ENCODE results near the gene PKN1. TPM values are rescaled to one million over a fixed set of nuclear protein-coding genes. Genes with fewer than 3 reads are reported as not detected.
"Not testable (repeated sequence)": the region's sequence is repeated elsewhere in the genome, so short reads cannot be mapped to it uniquely, and the experiment has no call there.

PKN1 gene
- total RNA-seq, 2 donors from 2014 or later = 140 to 160 TPM

- not testable (repeated sequence) for H3K9me3 Mint-ChIP-seq; H3K4me3 Mint-ChIP-seq; H3K4me1 Mint-ChIP-seq (ENCODE audit: low read depth in 2 of 2); H3K36me3 Mint-ChIP-seq; H3K27me3 Mint-ChIP-seq; ATAC-seq; H3K27ac Mint-ChIP-seq
- peak; percentile 25 for DNase-seq (ENCODE audit: low spot score)
These were observed 71.5 kb downstream of the PKN1 start for GRCh38 chr19:14504575-14504974.

- DNase-seq (ENCODE audit: low spot score) = peak; percentile 75
- H3K4me1 Mint-ChIP-seq (ENCODE audit: low read depth in 2 of 2) = peaks cover 6 to 9% of the 10 kb centered on the region in 2 donors
- no peak overlapping the region for H3K4me3 Mint-ChIP-seq
These were observed 72.6 kb downstream of the PKN1 start for GRCh38 chr19:14505488-14506239.

GRCh38 chr19:14507704-14508542 lies 74.8 kb downstream of the PKN1 start:
- H3K4me1 Mint-ChIP-seq (ENCODE audit: low read depth in 2 of 2) = peaks cover 6 to 9% of the 10 kb centered on the region in 2 donors
- H3K4me3 Mint-ChIP-seq = no peak overlapping the region
- no peak overlapping the region for H3K27ac Mint-ChIP-seq
- H3K36me3 Mint-ChIP-seq = no peaks in the 10 kb centered on the region
- DNase-seq (ENCODE audit: low spot score) (no peak), ATAC-seq (no peak)
- no peaks in the 10 kb centered on the region for H3K9me3 Mint-ChIP-seq
- peaks cover 0 to 2% of the 10 kb centered on the region in 2 donors for H3K27me3 Mint-ChIP-seq

More at GRCh38 chr19:14505488-14506239, 72.6 kb downstream of the PKN1 start:
- no peaks in the 10 kb centered on the region for H3K36me3 Mint-ChIP-seq
- ATAC-seq = peak; percentile 81 to 85
- H3K9me3 Mint-ChIP-seq = no peaks in the 10 kb centered on the region
- no peak overlapping the region for H3K27ac Mint-ChIP-seq
- H3K27me3 Mint-ChIP-seq = peaks cover 0 to 2% of the 10 kb centered on the region in 2 donors

GRCh38 chr19:14510311-14511228 lies 77.5 kb downstream of the PKN1 start:
- no peaks in the 10 kb centered on the region for H3K9me3 Mint-ChIP-seq
- no peak overlapping the region for H3K27ac Mint-ChIP-seq

GRCh38 chr19:14511229-14511593 lies 78.1 kb downstream of the PKN1 start:
- Mint-ChIP-seq H3K27me3 (no peaks in the 10 kb centered on the region), H3K27ac (no peak overlapping the region), H3K4me3 (no peak overlapping the region), H3K4me1 (ENCODE audit: low read depth in 2 of 2) (peaks cover 19% of the 10 kb centered on the region in 2 donors), H3K36me3 (peaks cover 12% of the 10 kb centered on the region), H3K9me3 (no peaks in the 10 kb centered on the region)
- DNase-seq (ENCODE audit: low spot score) (peak; percentile 32), ATAC-seq (no peak)

More at GRCh38 chr19:14510311-14511228, 77.5 kb downstream of the PKN1 start:
- ATAC-seq (no peak), DNase-seq (ENCODE audit: low spot score) (peak; percentile 40)
- Mint-ChIP-seq H3K36me3 (peaks cover 11% of the 10 kb centered on the region), H3K27me3 (peaks cover 0 to 2% of the 10 kb centered on the region in 2 donors), H3K4me3 (no peak overlapping the region), H3K4me1 (ENCODE audit: low read depth in 2 of 2) (peaks cover 14 to 16% of the 10 kb centered on the region in 2 donors)

- DNase-seq (ENCODE audit: low spot score) = peak; percentile 44
- Mint-ChIP-seq H3K4me1 (ENCODE audit: low read depth in 2 of 2) (peaks cover 30% of the 10 kb centered on the region in 2 donors), H3K27ac (no peak overlapping the region), H3K27me3 (no peaks in the 10 kb centered on the region), H3K9me3 (no peaks in the 10 kb centered on the region), H3K4me3 (no peak overlapping the region), H3K36me3 (peaks cover 22% of the 10 kb centered on the region)
- no peak for ATAC-seq
These were observed 79.4 kb downstream of the PKN1 start for GRCh38 chr19:14512406-14512961.

DNA sequence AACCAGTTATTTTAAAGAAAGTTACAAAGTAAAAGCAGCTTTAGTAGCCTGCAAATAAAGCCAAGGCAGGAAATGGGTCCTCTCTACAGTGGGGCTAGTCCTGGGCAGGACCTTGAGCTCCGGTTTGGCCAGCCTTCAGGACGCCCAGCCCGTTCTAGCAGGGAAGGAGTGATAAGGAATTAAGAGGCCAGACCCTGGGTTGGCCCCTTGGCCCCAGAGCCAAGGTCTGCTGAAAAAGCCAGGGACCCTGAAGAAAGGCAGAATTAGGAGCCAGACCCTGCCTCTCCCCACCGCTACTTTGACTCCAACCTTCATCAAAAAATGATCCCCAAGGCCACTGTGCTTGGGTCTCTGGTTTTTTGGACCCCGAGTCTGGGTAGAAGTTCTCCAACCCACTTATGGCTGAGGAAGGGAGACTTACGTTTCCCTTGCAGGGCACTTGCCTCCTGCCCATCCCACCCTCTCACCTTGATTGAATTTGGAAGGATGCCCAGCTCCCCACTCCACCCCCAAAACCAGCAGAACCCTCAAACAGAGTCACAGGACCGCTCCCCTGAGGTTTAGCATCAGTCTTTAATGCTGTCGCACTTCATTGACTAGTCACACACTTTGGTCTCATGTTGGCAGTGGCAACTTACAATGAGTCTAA lies 81.2 kb downstream of the PKN1 start:
- Mint-ChIP-seq H3K36me3 (peaks cover 22% of the 10 kb centered on the region), H3K4me3 (peak overlapping the region; percentile 99), H3K27ac (peak overlapping the region; percentile 74 to 89), H3K27me3 (no peaks in the 10 kb centered on the region), H3K4me1 (ENCODE audit: low read depth in 2 of 2) (peaks cover 31 to 36% of the 10 kb centered on the region in 2 donors), H3K9me3 (no peaks in the 10 kb centered on the region)
- DNase-seq (ENCODE audit: low spot score) (peak; percentile 58), ATAC-seq (no peak)

DNA sequence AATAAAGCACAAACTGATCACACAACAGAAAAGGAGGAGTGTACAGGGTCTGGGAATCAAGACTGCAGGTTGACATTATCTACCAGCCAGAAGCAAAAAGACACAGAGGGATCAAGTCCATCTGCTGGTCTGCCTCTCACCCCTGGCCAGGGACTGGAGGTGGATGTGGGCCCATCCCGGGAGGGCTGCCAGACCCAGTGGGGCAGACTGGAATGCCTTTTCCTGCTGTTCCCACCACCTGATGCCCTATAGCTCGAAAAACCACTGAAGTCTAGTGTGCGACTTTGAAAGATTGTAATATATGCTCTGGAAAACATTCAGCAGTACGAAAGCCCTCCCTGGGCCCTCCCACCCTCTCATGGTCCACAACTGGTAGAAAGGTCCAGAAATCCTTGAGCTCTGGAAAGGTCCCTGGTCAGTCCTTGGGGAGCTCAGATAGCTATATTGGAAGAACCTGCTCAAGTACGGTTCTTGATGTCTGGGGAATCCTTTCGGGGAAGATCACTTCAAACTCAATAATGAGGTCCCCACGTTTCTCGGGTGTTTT lies 82.5 kb downstream of the PKN1 start:
- ATAC-seq (no peak), DNase-seq (ENCODE audit: low spot score) (no peak)
- no peaks in the 10 kb centered on the region for H3K9me3 Mint-ChIP-seq
- H3K27me3 Mint-ChIP-seq = no peaks in the 10 kb centered on the region
- H3K27ac Mint-ChIP-seq = peak overlapping the region; percentile 74 to 89
- peak overlapping the region; percentile 99 for H3K4me3 Mint-ChIP-seq
- H3K36me3 Mint-ChIP-seq = peaks cover 22% of the 10 kb centered on the region
- peaks cover 37 to 46% of the 10 kb centered on the region in 2 donors for H3K4me1 Mint-ChIP-seq (ENCODE audit: low read depth in 2 of 2)

- peaks cover 37 to 46% of the 10 kb centered on the region in 2 donors for H3K4me1 Mint-ChIP-seq (ENCODE audit: low read depth in 2 of 2)
- ATAC-seq = no peak
- H3K27ac Mint-ChIP-seq = peak overlapping the region; percentile 74 to 89
- peak overlapping the region; percentile 99 for H3K4me3 Mint-ChIP-seq
- peaks cover 22% of the 10 kb centered on the region for H3K36me3 Mint-ChIP-seq
- H3K9me3 Mint-ChIP-seq = no peaks in the 10 kb centered on the region
- H3K27me3 Mint-ChIP-seq = no peaks in the 10 kb centered on the region
- DNase-seq (ENCODE audit: low spot score) = no peak
These were observed 83.0 kb downstream of the PKN1 start for GRCh38 chr19:14516048-14516534.

DNA sequence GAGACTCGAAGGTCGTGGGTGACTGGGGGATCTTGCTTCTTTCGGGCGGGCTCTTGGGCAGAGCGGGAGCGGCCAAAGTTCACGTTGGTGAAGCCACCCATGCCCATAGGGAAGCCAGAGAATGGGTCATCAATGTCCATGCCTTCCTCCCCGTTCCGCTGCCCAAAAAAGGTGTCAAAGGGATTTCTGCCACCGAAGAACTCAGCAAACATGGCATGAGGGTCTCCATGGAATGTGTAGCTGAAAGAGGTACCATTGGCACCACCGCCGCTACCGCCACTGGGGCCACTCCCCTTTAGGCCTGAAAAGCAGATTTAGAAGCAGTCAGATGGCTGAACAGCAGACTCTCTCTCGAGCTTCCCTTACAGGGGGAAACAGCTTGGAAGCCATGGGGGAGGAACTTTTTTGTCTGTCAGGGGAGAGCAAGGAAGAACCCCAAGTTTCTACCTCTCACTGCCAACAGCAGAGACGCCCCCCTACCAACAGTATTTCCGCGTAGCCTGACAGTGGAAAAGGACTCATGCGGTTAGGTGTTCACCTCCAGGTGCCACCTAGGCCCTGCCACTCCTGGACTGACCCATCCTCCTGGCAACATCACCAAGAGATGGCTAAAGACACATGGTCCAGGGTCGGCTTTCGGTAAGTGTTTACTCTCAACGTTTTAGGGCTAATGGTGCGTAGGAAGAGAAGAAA lies 83.8 kb downstream of the PKN1 start:
- Mint-ChIP-seq H3K27ac (peak overlapping the region; percentile 74 to 89), H3K27me3 (no peaks in the 10 kb centered on the region), H3K4me3 (peak overlapping the region; percentile 99), H3K36me3 (peaks cover 22% of the 10 kb centered on the region), H3K4me1 (ENCODE audit: low read depth in 2 of 2) (peaks cover 37 to 49% of the 10 kb centered on the region in 2 donors), H3K9me3 (no peaks in the 10 kb centered on the region)
- peak; percentile 53 for DNase-seq (ENCODE audit: low spot score)
- no peak for ATAC-seq

DNA sequence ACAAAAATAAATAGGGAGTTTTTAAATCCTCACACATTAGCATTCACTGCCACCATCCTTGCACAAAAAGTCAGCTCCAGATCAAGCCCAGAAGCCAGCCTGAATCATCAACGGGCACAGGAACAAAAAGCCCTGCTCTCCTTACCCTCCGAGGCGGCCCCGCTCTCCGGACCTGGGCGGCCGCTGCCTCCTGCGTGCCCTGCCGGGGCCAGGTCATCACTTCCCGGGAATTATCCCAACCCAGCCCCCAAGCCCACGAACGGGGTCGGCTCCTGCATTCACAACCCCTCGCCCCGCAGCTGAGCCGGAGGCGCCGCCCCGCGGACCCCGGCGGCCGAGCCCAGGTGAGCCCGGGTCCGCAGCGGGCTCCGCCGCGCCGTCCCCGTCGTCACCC lies 84.3 kb downstream of the PKN1 start:
- peaks cover 22% of the 10 kb centered on the region for H3K36me3 Mint-ChIP-seq

More for the DNA sequence above, 84.3 kb downstream of the PKN1 start:
- Mint-ChIP-seq H3K9me3 (no peaks in the 10 kb centered on the region), H3K4me1 (ENCODE audit: low read depth in 2 of 2) (peaks cover 41 to 54% of the 10 kb centered on the region in 2 donors), H3K27me3 (no peaks in the 10 kb centered on the region), H3K4me3 (peak overlapping the region; percentile 99), H3K27ac (peak overlapping the region; percentile 80 to 89)
- ATAC-seq (no peak), DNase-seq (ENCODE audit: low spot score) (no peak)

All from natural killer cell treated with Interleukin-12 subunit alpha and Interleukin-12 subunit beta and Interleukin-15 and Interleukin-18, amount 100 ng/mL, for 72 hours (primary cell).